PFSK-1 (cell line): Measurements from ENCODE around the gene PRPH2.

Experiments used
- FOXP2 ChIP-seq: optimal IDR thresholded peaks from 2 replicates; pipeline ENCODE3; 2011; ENCODE audit warnings: borderline replicate concordance, control low read depth, inconsistent platforms; ENCODE audit not compliant: insufficient read depth; ENCODE audit errors: extremely low read length, extremely low read depth
- POLR2AphosphoS5 ChIP-seq: IDR thresholded peaks from 2 replicates; pipeline ENCODE4 v1.6.1; 2012; ENCODE audit warnings: low read depth, mild to moderate bottlenecking, control low read depth, low read length, moderate library complexity
- SIN3A ChIP-seq: IDR thresholded peaks from 2 replicates; pipeline ENCODE4 v1.6.1; 2012; ENCODE audit warnings: mild to moderate bottlenecking, low read length, moderate library complexity, borderline replicate concordance; ENCODE audit not compliant: insufficient read depth
- TAF1 ChIP-seq: IDR thresholded peaks from 2 replicates; pipeline ENCODE4 v1.6.1; 2012; ENCODE audit warnings: low read length, control low read depth, borderline replicate concordance; ENCODE audit not compliant: insufficient read depth
- TF ChIP-seq, protein P1 (sequence below), 2 experiments: IDR thresholded peaks; 2 replicates each; pipeline versions ENCODE4 v1.6.1 to v1.8.0; 2011 to 2012; ENCODE audit warnings: low read depth in 2 of 2, low read length in 2 of 2, control low read depth in 1 of 2, inconsistent platforms in 1 of 2, mild to moderate bottlenecking in 1 of 2, moderate library complexity in 1 of 2; ENCODE audit not compliant: insufficient read depth in 1 of 2

The PRPH2 gene

DNA sequence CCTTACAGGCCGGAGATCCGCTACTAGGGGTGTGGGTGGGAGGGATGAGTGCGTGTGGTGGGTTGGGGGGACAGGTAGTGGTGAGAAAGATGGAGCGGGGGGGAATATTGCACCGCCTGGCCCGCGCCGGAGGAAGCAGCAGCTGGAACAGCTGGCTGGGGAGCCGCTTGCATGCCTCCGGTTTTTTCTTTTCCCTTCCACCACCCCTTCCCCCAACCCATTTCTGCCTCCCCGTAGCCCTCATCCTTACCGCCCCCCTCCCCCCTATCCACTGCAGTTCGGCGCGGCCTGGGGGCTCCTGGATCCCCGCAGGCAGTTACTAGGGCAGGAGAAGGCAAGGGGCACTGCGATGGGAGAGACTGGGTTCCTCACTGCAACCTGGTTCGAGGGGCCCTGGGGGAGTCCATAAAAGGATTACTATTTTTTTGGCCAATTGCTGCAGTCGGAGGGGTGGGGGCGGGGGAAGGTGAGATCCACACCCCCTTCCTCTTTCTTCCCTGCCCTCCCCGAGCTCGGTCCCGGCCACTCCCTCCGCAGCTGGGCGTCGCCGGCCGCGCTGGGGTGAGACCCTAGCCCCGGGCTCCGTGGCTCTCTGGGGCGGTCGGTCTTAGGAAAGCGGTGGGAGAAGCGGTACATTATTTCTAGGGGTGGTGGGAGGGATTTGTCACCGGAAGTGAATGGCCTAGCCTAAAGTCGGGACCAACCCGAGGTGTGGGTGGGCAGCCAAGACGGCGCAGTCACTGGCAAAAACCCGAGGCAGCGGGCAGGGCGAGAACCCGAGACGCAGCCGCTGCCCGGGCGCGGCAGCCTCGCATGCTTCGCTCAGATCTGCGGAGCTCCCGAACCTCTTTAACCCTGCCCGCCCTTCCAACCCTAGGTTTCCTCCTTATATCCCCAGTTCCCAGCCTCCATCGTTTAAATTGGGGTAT is 24.3 kb upstream of the PRPH2 start:
- peak; percentile 93 for TF ChIP-seq POLR2AphosphoS5
- TF ChIP-seq FOXP2: peak; percentile 43
- TF ChIP-seq, protein P1, sequence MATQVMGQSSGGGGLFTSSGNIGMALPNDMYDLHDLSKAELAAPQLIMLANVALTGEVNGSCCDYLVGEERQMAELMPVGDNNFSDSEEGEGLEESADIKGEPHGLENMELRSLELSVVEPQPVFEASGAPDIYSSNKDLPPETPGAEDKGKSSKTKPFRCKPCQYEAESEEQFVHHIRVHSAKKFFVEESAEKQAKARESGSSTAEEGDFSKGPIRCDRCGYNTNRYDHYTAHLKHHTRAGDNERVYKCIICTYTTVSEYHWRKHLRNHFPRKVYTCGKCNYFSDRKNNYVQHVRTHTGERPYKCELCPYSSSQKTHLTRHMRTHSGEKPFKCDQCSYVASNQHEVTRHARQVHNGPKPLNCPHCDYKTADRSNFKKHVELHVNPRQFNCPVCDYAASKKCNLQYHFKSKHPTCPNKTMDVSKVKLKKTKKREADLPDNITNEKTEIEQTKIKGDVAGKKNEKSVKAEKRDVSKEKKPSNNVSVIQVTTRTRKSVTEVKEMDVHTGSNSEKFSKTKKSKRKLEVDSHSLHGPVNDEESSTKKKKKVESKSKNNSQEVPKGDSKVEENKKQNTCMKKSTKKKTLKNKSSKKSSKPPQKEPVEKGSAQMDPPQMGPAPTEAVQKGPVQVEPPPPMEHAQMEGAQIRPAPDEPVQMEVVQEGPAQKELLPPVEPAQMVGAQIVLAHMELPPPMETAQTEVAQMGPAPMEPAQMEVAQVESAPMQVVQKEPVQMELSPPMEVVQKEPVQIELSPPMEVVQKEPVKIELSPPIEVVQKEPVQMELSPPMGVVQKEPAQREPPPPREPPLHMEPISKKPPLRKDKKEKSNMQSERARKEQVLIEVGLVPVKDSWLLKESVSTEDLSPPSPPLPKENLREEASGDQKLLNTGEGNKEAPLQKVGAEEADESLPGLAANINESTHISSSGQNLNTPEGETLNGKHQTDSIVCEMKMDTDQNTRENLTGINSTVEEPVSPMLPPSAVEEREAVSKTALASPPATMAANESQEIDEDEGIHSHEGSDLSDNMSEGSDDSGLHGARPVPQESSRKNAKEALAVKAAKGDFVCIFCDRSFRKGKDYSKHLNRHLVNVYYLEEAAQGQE (IDR thresholded peaks at IDR 0.05; ENCODE audit: insufficient read depth in 1 of 2, low read depth in 2 of 2, low read length in 2 of 2): peak in 1 of 2 experiments; percentile 10; a peak in 1 of 4 replicates
- TF ChIP-seq SIN3A: no peak
- TF ChIP-seq TAF1: peak; percentile 69; the same call in 1 of the 2 replicates

DNA sequence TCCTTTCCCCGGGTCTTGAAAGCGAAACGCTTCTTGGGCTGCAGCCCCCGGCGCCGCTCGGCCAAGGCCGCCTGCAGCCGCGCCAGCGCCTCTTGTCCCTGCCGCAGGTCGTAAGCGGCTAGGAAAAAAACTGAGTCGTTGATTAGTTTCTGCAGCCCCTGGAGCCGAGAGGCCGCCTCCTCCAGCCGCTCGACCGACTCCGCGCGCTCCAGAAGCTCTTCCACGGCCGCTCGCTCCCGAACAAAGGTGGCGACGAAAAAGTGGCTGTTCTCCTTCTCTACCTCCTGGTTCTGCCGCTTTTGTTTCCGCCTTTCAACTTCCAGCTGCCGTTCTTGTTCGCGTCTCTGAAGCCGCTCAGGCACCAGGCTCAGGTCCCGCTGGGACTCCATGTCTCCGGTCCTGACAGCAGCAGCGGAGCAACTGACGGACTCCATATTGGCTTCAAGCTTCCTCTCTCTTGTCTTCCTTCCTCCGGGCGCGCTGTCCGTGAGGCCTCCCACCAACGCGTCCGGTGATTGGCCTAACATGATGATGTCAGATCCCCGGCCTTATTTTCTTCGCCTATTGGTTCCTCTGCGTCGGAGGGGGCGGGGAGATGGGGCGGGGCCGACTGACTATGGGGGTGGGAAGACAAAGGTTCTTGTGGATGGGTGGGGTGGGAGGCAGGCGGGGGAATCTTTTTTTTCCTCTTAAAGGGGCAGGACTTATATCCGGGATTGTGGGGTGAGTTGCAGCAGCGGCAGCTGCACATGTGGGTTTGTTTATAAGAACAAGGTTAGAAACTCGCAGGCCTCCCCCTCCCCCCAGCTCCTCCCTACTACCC is 23.5 kb upstream of the PRPH2 start, which contains the start of gene TBCC:
TBCC (minus strand) TSS at position 464 of the 823 bp plus-strand sequence; CDS start at position 434, 30 bp downstream.
- TF ChIP-seq POLR2AphosphoS5: peak; percentile 97
- TF ChIP-seq TAF1: peak; percentile 100
- no peak for TF ChIP-seq FOXP2
- TF ChIP-seq SIN3A: peak; percentile 93
- TF ChIP-seq, protein P1 (IDR thresholded peaks at IDR 0.05; ENCODE audit: insufficient read depth in 1 of 2, low read depth in 2 of 2, low read length in 2 of 2): peak; percentile 11 to 75; a peak in 2 of 4 replicates

DNA sequence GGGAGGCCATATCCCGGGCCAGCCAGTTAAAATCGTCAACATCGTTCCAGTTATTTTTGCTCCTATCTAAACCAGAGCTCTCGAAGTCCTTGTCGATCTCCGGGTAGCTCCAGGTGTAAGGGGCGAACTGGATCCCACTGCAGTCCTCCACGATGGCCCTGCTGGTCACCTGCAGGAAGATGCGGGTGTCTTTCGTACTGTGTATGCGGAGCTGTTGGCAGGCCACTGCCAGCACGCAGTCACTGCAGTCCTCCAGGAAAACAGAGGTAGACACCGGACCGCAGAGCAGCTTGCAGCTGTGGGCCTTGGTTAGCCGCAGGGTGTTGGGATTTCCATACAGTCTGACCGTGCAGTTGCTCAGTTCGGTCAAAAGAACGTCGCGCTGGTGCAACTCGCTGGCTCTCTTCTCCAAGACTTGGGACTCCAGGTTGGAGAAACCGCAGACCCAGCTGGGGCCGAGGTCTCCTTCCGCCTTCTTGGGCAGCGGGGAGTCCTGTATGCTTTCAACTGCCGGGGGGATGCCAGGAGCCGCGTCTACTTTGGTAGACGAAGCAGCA is 22.8 kb upstream of the PRPH2 start:
- TF ChIP-seq, protein P1 (IDR thresholded peaks at IDR 0.05; ENCODE audit: insufficient read depth in 1 of 2, low read depth in 2 of 2, low read length in 2 of 2): no peak
- TF ChIP-seq TAF1: 0 out of 2 replicates have a peak, but pooled peaks have one; percentile 17
- TF ChIP-seq POLR2AphosphoS5: no peak
- 0 out of 2 replicates have a peak, but pooled peaks have one; percentile 51 for TF ChIP-seq SIN3A
- no peak for TF ChIP-seq FOXP2

DNA sequence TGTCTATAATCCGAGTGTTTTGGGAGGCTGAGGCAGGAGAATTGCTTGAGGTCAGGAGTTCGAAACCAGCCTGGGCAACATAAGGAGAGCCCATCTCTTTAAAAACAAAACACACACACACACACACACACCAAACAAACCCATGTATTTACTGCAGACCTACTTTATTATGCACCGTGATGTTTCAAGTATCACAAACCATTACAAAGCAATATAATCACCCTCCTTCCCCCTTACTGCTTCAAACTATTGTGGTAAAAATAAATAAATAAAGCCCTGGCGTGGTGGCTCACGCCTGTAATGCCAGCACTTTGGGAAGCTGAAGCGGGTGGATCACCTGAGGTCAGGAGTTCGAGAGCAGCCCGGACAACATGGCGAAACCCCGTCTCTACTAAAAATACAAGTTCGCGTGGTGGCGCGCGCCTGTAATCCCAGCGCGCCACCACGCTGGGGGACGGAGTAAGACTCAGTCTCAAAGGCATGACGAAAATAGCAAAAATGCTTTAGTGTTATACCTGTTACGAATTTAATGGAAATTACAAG is 22.0 kb upstream of the PRPH2 start:
- TF ChIP-seq SIN3A (no peak), TAF1 (no peak), FOXP2 (no peak), POLR2AphosphoS5 (no peak)
- TF ChIP-seq, protein P1 (IDR thresholded peaks at IDR 0.05; ENCODE audit: insufficient read depth in 1 of 2, low read depth in 2 of 2, low read length in 2 of 2): no peak
